GM19324 (cell line): ENCODE data around the gene EPB41L2.

Source experiments
- ATAC-seq: cut with Tn5 transposase; IDR thresholded peaks from one replicate; pipeline ENCODE4 v1.9.1; 2021; ENCODE audit warnings: mild to moderate bottlenecking, moderate library complexity; ENCODE audit not compliant: unreplicated experiment, low FRiP score

EPB41L2 gene

DNA sequence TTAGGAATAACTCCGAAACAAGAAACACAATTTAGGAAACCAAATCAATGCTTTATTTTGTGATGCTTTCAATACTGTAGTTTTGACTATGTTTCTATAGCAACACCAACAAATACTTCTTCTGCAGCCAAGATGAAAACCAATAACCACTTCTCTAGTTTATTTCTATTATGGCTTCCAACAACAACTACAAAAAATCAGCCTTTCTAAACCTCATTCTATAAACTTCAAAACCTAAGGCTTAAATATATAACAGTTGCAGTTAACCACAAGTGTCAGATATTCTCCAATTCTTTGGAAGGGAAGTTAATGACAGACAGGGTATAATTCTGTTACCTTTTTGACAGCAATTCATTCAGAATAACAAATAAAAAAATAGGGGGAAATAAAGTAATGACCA is 80.9 kb downstream of the EPB41L2 start:
- no peak for ATAC-seq

DNA sequence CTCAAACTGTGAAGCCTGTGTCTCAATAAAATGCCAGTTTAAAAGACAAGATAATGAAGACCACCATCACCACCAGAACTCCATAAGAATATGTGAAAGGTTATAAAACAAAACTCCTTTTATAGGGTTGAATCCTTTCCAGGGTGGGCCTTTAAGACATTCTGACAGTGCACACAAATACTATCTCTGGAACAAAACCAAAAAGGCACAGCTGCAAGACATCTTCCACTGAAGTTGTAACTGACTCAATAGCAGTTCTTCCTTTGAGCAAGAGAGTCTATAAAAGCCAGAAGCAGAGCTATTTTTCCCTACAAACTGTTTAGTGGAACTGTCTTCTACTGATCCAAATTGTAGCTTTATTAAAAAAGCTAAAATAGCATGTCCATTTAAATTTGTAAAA is 81.6 kb downstream of the EPB41L2 start:
- no peak for ATAC-seq

GRCh38 chr6:130980310-130981032 is 82.6 kb downstream of the EPB41L2 start:
- ATAC-seq, result no peak

DNA sequence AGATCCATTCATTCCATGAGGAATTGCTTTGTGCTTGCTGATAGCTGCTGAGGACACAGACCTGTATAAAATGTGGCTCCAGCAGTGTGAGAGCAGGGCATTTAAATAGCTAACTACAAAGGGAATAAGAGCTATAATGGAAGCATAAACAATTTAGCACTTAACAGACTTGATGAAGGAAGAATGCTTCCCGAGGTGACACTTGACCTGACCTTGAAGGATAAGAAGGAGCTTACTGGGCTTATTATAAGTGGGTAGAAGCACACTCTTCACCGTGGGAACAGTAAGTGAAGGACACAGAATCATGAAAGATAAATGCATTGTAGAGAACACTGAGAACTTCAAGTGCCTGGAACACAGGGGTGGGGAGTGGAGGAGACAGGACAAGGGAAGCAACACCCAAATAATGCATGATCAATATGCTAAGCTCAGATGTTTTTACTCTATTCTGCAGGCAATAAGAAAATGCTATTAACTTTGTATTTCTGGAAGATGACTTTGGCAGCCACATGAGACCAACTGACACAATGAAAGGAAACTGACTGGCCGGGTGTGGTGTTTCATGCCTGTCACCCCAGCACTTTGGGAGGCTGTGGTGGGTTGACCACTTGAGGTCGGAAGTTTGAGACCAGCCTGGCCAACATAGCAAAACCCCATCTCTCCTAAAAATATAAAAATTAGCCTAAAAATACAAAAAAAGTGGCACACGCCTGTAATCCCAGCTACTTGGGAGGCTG is 84.2 kb downstream of the EPB41L2 start:
- no peak for ATAC-seq

DNA sequence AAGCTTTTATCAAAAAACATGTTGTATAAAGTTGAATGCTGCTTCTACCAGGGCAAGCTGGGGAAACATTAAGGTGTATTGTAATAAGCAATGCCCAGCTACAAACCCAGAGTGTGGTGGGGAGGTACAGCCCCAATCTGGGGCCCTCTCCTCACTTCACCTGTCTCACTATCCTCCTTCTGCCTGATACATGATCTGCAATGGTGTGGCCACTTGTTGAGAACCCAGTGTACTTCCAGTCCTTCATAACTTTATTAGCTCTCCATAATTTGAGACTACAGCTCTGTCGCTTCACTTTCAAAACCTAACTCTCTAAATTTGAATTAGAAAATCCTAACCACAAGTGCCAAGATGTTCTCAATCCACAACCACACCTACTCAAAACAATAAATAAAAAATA is 84.9 kb downstream of the EPB41L2 start:
- no peak for ATAC-seq

DNA sequence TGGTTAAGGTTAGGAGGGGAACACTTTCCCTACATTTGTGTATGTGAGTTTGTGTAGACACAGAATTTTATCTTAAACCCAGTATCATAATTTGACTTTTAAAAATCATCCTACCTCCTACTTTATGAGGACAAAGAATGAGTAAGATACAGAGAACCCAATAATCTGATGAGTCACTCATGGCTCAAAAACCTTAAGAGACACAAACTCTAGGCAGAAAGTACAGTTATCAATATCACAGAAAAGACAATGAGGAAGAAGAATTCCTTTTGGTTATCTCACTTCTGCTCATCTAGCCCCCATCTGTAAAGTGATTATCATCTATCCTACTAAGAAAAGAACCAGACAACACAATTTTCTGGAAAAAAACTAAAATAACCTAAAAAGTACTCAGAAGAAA is 87.7 kb downstream of the EPB41L2 start:
- no peak for ATAC-seq

GRCh38 chr6:130973521-130974277 is 89.3 kb downstream of the EPB41L2 start:
- ATAC-seq, result no peak

DNA sequence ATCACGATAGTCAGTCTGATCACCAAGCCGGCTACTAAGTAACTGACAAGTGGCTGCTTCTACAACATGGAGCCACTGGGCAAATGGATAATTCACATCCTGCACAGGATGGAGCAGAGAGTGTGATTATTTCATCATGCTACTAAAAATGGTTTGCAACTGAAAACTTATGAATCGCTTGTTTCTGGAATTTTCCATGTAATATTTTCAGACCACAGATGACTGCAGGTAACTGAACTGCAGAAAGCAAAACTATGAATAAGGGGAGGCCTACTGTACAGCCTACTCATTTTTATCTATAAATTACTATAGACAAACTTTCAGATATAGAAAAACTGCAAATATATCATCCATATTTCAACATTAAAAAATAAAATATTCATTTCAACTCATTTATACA is 91.5 kb downstream of the EPB41L2 start:
- no peak for ATAC-seq

DNA sequence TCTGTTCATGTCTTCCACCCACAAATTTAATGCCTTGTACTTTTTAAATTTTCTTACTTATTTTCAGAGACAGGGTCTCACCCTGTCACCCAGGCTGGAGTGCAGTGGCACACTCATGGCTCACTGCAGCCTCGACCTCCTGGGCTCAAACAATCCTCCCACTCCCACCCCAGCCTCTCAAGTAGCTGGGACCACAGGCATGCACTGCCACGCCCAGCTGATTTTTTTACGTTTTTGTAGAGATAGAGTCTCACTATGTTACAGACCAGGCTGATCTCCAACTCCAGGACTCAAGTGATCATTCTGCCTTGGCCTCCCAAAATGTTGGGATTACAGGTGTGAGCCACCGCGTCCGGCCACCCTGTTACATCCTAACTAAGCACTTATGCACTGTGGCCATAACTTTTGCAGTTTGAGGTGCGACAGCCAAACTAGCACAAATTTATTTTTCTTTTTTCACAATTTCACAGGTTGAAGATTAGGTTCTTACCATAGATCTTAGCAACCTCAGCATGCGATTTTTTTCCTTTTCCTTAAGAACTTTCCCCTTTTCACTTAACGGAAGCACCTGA is 92.1 kb downstream of the EPB41L2 start:
- ATAC-seq, result no peak

DNA sequence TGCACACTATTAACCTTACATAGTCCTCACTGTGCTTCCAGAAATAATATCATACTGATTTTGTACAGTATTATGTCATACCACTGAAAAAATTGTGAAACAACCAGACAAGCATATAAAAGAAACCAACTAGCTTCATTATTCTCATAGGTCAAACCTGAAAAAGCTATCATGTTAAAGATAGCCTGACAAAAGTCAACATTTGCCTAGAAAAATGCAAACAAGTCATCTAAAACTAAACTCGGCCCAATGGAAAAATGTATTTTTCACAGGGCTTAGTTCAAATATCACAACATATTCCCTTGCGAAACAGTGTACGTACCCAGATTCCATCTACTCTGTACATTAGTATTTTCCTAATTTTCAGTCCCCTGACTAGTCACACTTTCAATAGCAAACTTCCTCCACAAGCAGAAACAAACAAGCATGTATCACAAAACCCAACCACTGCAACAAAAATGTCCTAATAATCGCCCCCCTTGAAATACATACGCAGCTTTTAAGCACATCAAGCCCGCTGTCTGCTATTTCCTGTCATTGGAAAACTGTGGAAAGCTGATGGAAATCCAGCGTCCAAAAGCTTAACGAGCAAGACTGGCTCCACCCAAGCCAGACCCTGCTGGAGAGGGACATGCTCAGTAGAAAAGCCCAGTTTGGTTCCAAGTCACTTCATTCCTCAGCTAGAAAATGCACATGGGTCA is 93.1 kb downstream of the EPB41L2 start:
- ATAC-seq, result no peak

GRCh38 chr6:130969166-130969565 is 93.9 kb downstream of the EPB41L2 start:
- no peak for ATAC-seq

GRCh38 chr6:130968476-130968875 is 94.6 kb downstream of the EPB41L2 start:
- ATAC-seq, result no peak

DNA sequence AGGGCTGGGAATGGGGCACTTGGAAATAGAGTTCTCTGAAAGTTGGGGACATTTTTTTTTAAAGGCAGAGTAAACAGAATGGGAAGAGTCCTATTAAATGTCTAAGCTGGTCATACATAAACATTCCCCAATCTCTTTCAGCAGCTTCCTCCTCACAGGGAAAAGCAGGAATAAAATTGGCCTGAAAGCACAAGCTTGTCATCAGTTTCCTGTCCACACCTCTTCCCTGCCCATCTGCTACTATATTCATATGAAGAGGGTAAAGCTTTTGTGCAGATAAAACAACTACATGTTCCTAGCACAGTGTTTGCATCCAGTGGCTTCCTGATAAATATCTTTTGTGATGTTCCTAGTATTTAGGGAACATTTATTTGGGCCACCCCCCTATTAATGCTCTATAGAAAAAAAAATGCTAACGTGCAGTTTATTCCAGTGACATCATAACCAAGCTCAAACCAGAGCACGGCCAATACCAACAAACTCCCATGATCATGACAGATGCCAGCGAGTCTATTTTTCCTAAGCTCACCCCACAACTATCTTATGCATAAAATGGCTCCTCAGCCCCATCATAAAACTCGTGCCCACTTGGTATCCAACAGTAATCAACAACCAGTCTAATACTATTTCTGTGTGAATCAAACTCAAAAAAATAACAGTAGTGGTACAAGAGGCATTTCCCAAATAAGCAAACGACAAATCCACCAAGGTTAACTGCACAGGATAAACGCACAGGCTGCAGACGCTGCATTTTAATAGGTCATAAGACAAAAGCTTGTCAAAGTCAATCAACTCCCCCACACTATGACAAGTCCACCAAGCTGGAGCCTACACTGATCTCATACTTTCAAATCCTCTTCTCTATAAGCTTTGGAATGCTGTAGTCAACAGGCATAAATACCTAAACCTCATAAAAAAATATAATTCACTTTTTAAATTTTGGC is 95.3 kb downstream of the EPB41L2 start:
- ATAC-seq, result no peak

- no peak for ATAC-seq
These were observed 96.6 kb downstream of the EPB41L2 start for GRCh38 chr6:130966344-130966980.

DNA sequence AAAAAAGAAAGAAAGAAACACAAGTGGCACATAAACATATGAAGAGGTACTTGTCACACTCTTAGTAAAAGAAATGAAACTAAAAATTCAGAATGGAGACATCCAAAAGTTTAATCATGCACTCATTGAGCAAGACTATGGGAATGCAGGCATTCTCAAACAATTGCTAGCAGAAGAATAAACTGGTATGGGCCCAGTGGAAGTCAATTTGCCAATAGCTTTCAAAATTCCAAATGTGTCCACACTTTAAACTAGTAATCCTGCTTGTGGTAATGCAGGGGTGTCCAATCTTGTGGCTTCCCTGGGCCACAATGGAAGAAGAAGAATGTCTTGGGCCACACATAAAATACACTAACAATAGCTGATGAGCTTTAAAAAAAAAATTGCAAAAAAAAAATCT is 97.4 kb downstream of the EPB41L2 start:
- no peak for ATAC-seq

- no peak for ATAC-seq
These were observed 98.0 kb downstream of the EPB41L2 start for GRCh38 chr6:130964808-130965604.

- ATAC-seq, result no peak
These were observed 98.8 kb downstream of the EPB41L2 start for GRCh38 chr6:130964289-130964688.

DNA sequence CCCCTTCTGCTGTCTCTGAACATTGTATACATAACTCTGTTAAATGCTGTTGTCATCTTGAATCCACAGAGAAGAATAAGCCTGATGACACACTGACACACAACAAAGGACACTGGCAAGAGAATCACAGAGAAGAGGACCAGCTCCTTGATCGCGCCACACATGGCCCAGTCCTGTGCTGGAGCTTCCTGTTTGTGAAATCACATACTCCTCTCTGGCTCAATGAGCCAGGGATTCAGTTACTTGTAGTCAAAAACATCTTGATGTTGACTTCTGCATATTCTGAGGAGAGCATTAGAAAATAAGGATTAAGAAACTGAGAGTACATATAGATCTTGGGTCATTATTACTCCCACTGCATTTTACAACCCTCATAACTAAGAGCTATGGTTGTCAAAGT is 100.1 kb downstream of the EPB41L2 start:
- ATAC-seq, result no peak
